ENCODE results near the gene TMEM259. TPM values are rescaled to one million over a fixed set of nuclear protein-coding genes. Genes with fewer than 3 reads are reported as not detected.

The TMEM259 gene
- total and polyA plus RNA-seq, 2 of the 13 experiments (the other 11 are each of a cell fraction or from before 2014, with no cell fraction given) = 64.7 to 164 TPM

DNA sequence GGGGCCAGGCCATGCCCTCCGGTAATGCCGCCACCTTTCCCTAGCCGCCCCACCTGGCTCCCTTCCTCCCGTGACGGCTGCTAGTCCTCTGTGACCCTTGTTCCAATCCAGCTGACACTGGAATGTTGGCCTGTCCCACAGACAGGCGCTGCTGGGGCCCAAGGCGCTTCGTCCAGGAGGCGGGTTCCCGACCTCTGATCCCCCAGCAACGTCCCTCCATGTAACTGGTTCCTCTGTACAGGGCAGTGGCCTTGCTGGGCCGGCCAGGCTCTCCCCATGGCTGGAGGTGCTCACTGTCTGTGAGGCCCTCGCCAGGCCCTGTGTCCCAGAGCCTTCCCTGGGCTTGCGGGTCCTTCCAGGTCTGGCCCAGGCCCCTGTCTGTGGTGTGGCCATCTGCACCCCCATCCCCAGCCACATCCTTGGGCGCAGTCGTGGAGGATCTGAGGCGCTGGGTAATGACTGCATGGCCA is 27.5 kb downstream of the TMEM259 start (continued):
- TF ChIP-seq JUND (CRISPR knock-in tag; IDR thresholded peaks at IDR 0.05) (no peak; the same call in 1 of the 2 replicates), ATF7 (IDR thresholded peaks at IDR 0.05) (no peak), ATF7 (CRISPR knock-in tag; IDR thresholded peaks at IDR 0.05) (no peak; the same call in 1 of the 2 replicates), JUNB (CRISPR knock-in tag; IDR thresholded peaks at IDR 0.05; ENCODE audit: borderline replicate concordance) (no peak), TBX3 (IDR thresholded peaks at IDR 0.05; ENCODE audit: borderline replicate concordance) (no peak), SSRP1 (CRISPR knock-in tag; IDR thresholded peaks at IDR 0.05) (no peak), MAF1 (CRISPR knock-in tag; IDR thresholded peaks at IDR 0.05; ENCODE audit: borderline replicate concordance) (no peak), CBX1 (IDR thresholded peaks at IDR 0.05; ENCODE audit: low read depth) (no peak)
- TF ChIP-seq, protein P1, sequence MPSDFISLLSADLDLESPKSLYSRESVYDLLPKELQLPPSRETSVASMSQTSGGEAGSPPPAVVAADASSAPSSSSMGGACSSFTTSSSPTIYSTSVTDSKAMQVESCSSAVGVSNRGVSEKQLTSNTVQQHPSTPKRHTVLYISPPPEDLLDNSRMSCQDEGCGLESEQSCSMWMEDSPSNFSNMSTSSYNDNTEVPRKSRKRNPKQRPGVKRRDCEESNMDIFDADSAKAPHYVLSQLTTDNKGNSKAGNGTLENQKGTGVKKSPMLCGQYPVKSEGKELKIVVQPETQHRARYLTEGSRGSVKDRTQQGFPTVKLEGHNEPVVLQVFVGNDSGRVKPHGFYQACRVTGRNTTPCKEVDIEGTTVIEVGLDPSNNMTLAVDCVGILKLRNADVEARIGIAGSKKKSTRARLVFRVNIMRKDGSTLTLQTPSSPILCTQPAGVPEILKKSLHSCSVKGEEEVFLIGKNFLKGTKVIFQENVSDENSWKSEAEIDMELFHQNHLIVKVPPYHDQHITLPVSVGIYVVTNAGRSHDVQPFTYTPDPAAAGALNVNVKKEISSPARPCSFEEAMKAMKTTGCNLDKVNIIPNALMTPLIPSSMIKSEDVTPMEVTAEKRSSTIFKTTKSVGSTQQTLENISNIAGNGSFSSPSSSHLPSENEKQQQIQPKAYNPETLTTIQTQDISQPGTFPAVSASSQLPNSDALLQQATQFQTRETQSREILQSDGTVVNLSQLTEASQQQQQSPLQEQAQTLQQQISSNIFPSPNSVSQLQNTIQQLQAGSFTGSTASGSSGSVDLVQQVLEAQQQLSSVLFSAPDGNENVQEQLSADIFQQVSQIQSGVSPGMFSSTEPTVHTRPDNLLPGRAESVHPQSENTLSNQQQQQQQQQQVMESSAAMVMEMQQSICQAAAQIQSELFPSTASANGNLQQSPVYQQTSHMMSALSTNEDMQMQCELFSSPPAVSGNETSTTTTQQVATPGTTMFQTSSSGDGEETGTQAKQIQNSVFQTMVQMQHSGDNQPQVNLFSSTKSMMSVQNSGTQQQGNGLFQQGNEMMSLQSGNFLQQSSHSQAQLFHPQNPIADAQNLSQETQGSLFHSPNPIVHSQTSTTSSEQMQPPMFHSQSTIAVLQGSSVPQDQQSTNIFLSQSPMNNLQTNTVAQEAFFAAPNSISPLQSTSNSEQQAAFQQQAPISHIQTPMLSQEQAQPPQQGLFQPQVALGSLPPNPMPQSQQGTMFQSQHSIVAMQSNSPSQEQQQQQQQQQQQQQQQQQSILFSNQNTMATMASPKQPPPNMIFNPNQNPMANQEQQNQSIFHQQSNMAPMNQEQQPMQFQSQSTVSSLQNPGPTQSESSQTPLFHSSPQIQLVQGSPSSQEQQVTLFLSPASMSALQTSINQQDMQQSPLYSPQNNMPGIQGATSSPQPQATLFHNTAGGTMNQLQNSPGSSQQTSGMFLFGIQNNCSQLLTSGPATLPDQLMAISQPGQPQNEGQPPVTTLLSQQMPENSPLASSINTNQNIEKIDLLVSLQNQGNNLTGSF (CRISPR knock-in tag; IDR thresholded peaks at IDR 0.05) = no peak
- TF ChIP-seq, protein P2, sequence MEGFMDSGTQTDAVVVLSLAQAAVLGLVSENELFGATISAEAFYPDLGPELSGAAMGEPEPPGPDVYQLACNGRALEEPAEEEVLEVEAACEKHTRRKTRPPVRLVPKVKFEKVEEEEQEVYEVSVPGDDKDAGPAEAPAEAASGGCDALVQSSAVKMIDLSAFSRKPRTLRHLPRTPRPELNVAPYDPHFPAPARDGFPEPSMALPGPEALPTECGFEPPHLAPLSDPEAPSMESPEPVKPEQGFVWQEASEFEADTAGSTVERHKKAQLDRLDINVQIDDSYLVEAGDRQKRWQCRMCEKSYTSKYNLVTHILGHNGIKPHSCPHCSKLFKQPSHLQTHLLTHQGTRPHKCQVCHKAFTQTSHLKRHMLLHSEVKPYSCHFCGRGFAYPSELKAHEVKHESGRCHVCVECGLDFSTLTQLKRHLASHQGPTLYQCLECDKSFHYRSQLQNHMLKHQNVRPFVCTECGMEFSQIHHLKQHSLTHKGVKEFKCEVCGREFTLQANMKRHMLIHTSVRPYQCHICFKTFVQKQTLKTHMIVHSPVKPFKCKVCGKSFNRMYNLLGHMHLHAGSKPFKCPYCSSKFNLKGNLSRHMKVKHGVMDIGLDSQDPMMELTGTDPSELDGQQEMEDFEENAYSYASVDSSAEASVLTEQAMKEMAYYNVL (CRISPR knock-in tag; IDR thresholded peaks at IDR 0.05; ENCODE audit: borderline replicate concordance) = peak; percentile 60; the same call in 1 of the 2 replicates
- TF ChIP-seq, protein P3, sequence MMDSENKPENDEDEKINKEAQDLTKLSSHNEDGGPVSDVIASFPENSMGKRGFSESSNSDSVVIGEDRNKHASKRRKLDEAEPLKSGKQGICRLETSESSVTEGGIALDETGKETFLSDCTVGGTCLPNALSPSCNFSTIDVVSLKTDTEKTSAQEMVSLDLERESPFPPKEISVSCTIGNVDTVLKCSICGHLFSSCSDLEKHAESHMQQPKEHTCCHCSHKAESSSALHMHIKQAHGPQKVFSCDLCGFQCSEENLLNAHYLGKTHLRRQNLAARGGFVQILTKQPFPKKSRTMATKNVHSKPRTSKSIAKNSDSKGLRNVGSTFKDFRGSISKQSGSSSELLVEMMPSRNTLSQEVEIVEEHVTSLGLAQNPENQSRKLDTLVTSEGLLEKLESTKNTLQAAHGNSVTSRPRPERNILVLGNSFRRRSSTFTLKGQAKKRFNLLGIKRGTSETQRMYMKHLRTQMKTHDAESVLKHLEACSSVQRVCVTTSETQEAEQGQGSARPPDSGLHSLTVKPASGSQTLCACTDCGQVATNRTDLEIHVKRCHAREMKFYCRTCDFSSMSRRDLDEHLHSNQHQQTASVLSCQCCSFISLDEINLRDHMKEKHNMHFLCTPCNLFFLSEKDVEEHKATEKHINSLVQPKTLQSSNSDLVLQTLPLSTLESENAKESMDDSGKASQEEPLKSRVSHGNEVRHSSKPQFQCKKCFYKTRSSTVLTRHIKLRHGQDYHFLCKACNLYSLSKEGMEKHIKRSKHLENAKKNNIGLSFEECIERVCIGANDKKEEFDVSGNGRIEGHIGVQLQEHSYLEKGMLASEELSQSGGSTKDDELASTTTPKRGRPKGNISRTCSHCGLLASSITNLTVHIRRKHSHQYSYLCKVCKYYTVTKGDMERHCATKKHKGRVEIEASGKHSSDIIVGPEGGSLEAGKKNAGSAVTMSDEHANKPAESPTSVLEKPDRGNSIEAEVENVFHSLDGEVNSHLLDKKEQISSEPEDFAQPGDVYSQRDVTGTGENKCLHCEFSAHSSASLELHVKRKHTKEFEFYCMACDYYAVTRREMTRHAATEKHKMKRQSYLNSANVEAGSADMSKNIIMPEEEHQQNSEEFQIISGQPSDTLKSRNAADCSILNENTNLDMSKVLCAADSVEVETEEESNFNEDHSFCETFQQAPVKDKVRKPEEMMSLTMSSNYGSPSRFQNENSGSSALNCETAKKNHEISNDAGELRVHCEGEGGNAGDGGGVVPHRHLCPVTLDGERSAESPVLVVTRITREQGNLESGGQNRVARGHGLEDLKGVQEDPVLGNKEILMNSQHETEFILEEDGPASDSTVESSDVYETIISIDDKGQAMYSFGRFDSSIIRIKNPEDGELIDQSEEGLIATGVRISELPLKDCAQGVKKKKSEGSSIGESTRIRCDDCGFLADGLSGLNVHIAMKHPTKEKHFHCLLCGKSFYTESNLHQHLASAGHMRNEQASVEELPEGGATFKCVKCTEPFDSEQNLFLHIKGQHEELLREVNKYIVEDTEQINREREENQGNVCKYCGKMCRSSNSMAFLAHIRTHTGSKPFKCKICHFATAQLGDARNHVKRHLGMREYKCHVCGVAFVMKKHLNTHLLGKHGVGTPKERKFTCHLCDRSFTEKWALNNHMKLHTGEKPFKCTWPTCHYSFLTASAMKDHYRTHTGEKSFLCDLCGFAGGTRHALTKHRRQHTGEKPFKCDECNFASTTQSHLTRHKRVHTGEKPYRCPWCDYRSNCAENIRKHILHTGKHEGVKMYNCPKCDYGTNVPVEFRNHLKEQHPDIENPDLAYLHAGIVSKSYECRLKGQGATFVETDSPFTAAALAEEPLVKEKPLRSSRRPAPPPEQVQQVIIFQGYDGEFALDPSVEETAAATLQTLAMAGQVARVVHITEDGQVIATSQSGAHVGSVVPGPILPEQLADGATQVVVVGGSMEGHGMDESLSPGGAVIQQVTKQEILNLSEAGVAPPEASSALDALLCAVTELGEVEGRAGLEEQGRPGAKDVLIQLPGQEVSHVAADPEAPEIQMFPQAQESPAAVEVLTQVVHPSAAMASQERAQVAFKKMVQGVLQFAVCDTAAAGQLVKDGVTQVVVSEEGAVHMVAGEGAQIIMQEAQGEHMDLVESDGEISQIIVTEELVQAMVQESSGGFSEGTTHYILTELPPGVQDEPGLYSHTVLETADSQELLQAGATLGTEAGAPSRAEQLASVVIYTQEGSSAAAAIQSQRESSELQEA (CRISPR knock-in tag; IDR thresholded peaks at IDR 0.05; ENCODE audit: not compliant biosample characterization) = no peak
- TF ChIP-seq, protein P4, sequence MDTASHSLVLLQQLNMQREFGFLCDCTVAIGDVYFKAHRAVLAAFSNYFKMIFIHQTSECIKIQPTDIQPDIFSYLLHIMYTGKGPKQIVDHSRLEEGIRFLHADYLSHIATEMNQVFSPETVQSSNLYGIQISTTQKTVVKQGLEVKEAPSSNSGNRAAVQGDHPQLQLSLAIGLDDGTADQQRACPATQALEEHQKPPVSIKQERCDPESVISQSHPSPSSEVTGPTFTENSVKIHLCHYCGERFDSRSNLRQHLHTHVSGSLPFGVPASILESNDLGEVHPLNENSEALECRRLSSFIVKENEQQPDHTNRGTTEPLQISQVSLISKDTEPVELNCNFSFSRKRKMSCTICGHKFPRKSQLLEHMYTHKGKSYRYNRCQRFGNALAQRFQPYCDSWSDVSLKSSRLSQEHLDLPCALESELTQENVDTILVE (CRISPR knock-in tag; IDR thresholded peaks at IDR 0.05) = 0 out of 2 replicates have a peak, but pooled peaks have one; percentile 54

All from HepG2 (cell line).